Left ventricle myocardium inferior (tissue), 1 donor: ENCODE results near the gene CPSF3. TPM values are rescaled to one million over a fixed set of nuclear protein-coding genes. Genes with fewer than 3 reads are reported as not detected.

ENCODE experiments used
- DNase-seq: peaks from one replicate; pipeline ENCODE4 v3.0.0-alpha.2; 2020
- H3K27ac ChIP-seq: fragments of 200-600 bp; replicated peaks from 2 replicates; pipeline ENCODE4 v1.8.0; 2021
- H3K27me3 ChIP-seq: fragments of 200-600 bp; 2 replicates; pipeline ENCODE4 v1.8.0; 2021; ENCODE audit warnings: low read depth
- H3K36me3 ChIP-seq: fragments of 200-600 bp; 2 replicates; pipeline ENCODE4 v1.8.0; 2021
- H3K4me1 ChIP-seq: fragments of 200-600 bp; 2 replicates; pipeline ENCODE4 v1.8.0; 2021
- H3K4me3 ChIP-seq: fragments of 200-600 bp; 2 replicates; pipeline ENCODE4 v1.8.0; 2021; ENCODE audit warnings: mild to moderate bottlenecking, moderate library complexity
- H3K9me3 ChIP-seq: fragments of 200-600 bp; replicated peaks from 2 replicates; pipeline ENCODE4 v1.8.0; 2021
- CTCF ChIP-seq: fragments of 200-600 bp; IDR thresholded peaks from 2 replicates; pipeline ENCODE4 v1.8.0; 2021; ENCODE audit warnings: antibody characterized with exemption, mild to moderate bottlenecking, borderline replicate concordance
- intact Hi-C: fragments of 100-400 bp; cut with micrococcal nuclease; formaldehyde crosslinking; loops from one replicate; pipeline ENCODE4 v1.11.0; 2022
- total RNA-seq: library from RNA; stranded (reverse); fragmentation: NEBNext Ultra II Directional; extraction: Animal tissue kit (Norgen Biotek cat#: 25700); gene quantifications from one replicate; pipeline ENCODE4 v1.2.1, GENCODE V29; 2021
- donor health status: DM: no; HTN: yes; CAD: no; lungs with severe emphysema.

Gene CPSF3
- total RNA-seq, 1 donor from 2014 or later, result 15.6 TPM

GRCh38 chr2:9423922-9424272 lies 443 bp downstream of the CPSF3 start:
- H3K27ac ChIP-seq, result peak overlapping the region; percentile 97
- H3K9me3 ChIP-seq, result no peaks in the 10 kb centered on the region
- intact Hi-C loops, result no loop called here
- peaks cover 3% of the 10 kb centered on the region for H3K36me3 ChIP-seq
- DNase-seq, result no peak
- peaks cover 58% of the 10 kb centered on the region for H3K4me1 ChIP-seq
- TF ChIP-seq CTCF, result no peak
- no peaks in the 10 kb centered on the region for H3K27me3 ChIP-seq
- H3K4me3 ChIP-seq, result peak overlapping the region; percentile 98

- DNase-seq, result no peak
- Histone ChIP-seq H3K27me3 (no peaks in the 10 kb centered on the region), H3K27ac (no peak overlapping the region), H3K9me3 (no peaks in the 10 kb centered on the region), H3K4me1 (peaks cover 53% of the 10 kb centered on the region), H3K36me3 (peaks cover 9% of the 10 kb centered on the region), H3K4me3 (peak overlapping the region; percentile 98)
- intact Hi-C loops, result no loop called here
- TF ChIP-seq CTCF, result no peak
These were observed 1.2 kb downstream of the CPSF3 start for GRCh38 chr2:9424447-9425164.

- no peaks in the 10 kb centered on the region for H3K27me3 ChIP-seq
- H3K4me3 ChIP-seq, result no peak overlapping the region
- no peak for DNase-seq
- intact Hi-C loops, result no loop called here
- no peaks in the 10 kb centered on the region for H3K9me3 ChIP-seq
- peaks cover 54% of the 10 kb centered on the region for H3K36me3 ChIP-seq
- peaks cover 19% of the 10 kb centered on the region for H3K4me1 ChIP-seq
- H3K27ac ChIP-seq, result no peak overlapping the region
- no peak for TF ChIP-seq CTCF
These were observed 5.6 kb downstream of the CPSF3 start for GRCh38 chr2:9428965-9429577.

GRCh38 chr2:9430316-9431293 lies 7.2 kb downstream of the CPSF3 start:
- no peak overlapping the region for H3K4me3 ChIP-seq
- TF ChIP-seq CTCF, result no peak
- H3K27me3 ChIP-seq, result no peaks in the 10 kb centered on the region
- no peak overlapping the region for H3K27ac ChIP-seq
- peaks cover 9% of the 10 kb centered on the region for H3K4me1 ChIP-seq
- intact Hi-C loops, result no loop called here
- H3K9me3 ChIP-seq, result no peaks in the 10 kb centered on the region
- DNase-seq, result no peak
- H3K36me3 ChIP-seq, result peaks cover 67% of the 10 kb centered on the region

GRCh38 chr2:9434489-9434888 lies 11.0 kb downstream of the CPSF3 start:
- Histone ChIP-seq H3K27me3 (no peaks in the 10 kb centered on the region), H3K27ac (no peak overlapping the region), H3K4me3 (no peak overlapping the region), H3K36me3 (peaks cover 95% of the 10 kb centered on the region), H3K9me3 (no peaks in the 10 kb centered on the region), H3K4me1 (peaks cover 9% of the 10 kb centered on the region)
- intact Hi-C loops, result no loop called here
- no peak for DNase-seq
- no peak for TF ChIP-seq CTCF
